GM21367 (cell line): ENCODE measurements around the gene PLCD3.

ENCODE experiments used
- ATAC-seq: cut with Tn5 transposase; IDR thresholded peaks from one replicate; pipeline ENCODE4 v1.9.1; 2021; ENCODE audit not compliant: unreplicated experiment

Gene PLCD3

GRCh38 chr17:45150911-45151809 lies 18.8 kb upstream of the PLCD3 start:
- ATAC-seq: no peak

- ATAC-seq: no peak
Observed at GRCh38 chr17:45149669-45150664, 17.7 kb upstream of the PLCD3 start.

- ATAC-seq: no peak
Observed at GRCh38 chr17:45149037-45149668, 16.8 kb upstream of the PLCD3 start.

- peak; percentile 55 for ATAC-seq
Observed at GRCh38 chr17:45148183-45149036, 16.1 kb upstream of the PLCD3 start, which contains the start of gene HEXIM1. HEXIM1 (plus strand) TSS chr17:45148475; CDS start chr17:45149191, 716 bp downstream.

- no peak for ATAC-seq
Observed at GRCh38 chr17:45147581-45148182, 15.4 kb upstream of the PLCD3 start.

GRCh38 chr17:45146890-45147580 lies 14.7 kb upstream of the PLCD3 start:
- no peak for ATAC-seq

- no peak for ATAC-seq
Observed at GRCh38 chr17:45146592-45146889, 14.2 kb upstream of the PLCD3 start.

- no peak for ATAC-seq
Observed at GRCh38 chr17:45146166-45146565, 13.9 kb upstream of the PLCD3 start.

GRCh38 chr17:45145035-45145389 lies 12.7 kb upstream of the PLCD3 start:
- no peak for ATAC-seq

GRCh38 chr17:45144199-45145034 lies 12.1 kb upstream of the PLCD3 start:
- ATAC-seq: no peak

GRCh38 chr17:45143767-45144198 lies 11.5 kb upstream of the PLCD3 start:
- ATAC-seq: no peak

GRCh38 chr17:45143094-45143670 lies 10.9 kb upstream of the PLCD3 start:
- ATAC-seq: no peak

- ATAC-seq: no peak
Observed at GRCh38 chr17:45139533-45139920, 7.2 kb upstream of the PLCD3 start.

GRCh38 chr17:45138911-45139532 lies 6.7 kb upstream of the PLCD3 start:
- no peak for ATAC-seq

GRCh38 chr17:45137561-45138305 lies 5.4 kb upstream of the PLCD3 start:
- ATAC-seq: no peak

- ATAC-seq: no peak
Observed at GRCh38 chr17:45136846-45137560, 4.7 kb upstream of the PLCD3 start.
